Vagina (tissue), 2 donors: ENCODE data around the gene TRIM41. TPM values are rescaled to one million over a fixed set of nuclear protein-coding genes. Genes with fewer than 3 reads are reported as not detected.

Source experiments
- DNase-seq, 2 donors: peaks; one replicate each; pipeline ENCODE4 v3.0.0-alpha.2; 2017; ENCODE audit errors: extremely low spot score in 2 of 2
- H3K27ac ChIP-seq: fragments of 200-600 bp; sonication (generic); one replicate; pipeline ENCODE4 v1.5.1; 2019
- H3K27me3 ChIP-seq: fragments of 200-600 bp; sonication (generic); one replicate; pipeline ENCODE4 v1.5.1; 2019
- H3K36me3 ChIP-seq, 2 donors: fragments of 200-600 bp; sonication (generic); one replicate each; pipeline ENCODE4 v1.5.1; 2017 to 2019
- H3K4me1 ChIP-seq: fragments of 200-600 bp; sonication (generic); one replicate; pipeline ENCODE4 v1.5.1; 2019
- H3K4me3 ChIP-seq, 2 donors: fragments of 200-600 bp; sonication (generic); 1 replicate in 1 of 2; 2 replicates in 1 of 2; pipeline ENCODE4 v1.5.1; 2016 to 2019
- H3K9me3 ChIP-seq: fragments of 200-600 bp; sonication (generic); one replicate; pipeline ENCODE4 v1.5.1; 2019
- POLR2A ChIP-seq, 2 donors: fragments of 450-650 bp; IDR thresholded peaks; one replicate each; pipeline ENCODE4 v1.6.1; 2017; ENCODE audit warnings: antibody characterized with exemption in 2 of 2, mild to moderate bottlenecking in 2 of 2, moderate library complexity in 2 of 2
- POLR2AphosphoS5 ChIP-seq, 2 donors: sonication (generic); formaldehyde crosslinking; IDR thresholded peaks; one replicate each; pipeline ENCODE4 v1.9.0; 2017; ENCODE audit warnings: antibody characterized with exemption in 2 of 2, mild to moderate bottlenecking in 2 of 2, low read depth in 1 of 2; ENCODE audit not compliant: insufficient read depth in 1 of 2
- intact Hi-C: fragments of 100-400 bp; cut with DNase I; formaldehyde crosslinking; loops from one replicate; pipeline ENCODE4 v1.15.1; 2023
- total RNA-seq: library from RNA; depleted of rRNA; stranded (reverse); fragments of >200 nt; gene quantifications from one replicate; pipeline ENCODE4 v1.2.3, GENCODE V29; 2016
- TF ChIP-seq, protein P1 (sequence below), 3 experiments: fragments of 450-650 bp in 2 of 3; fragments of 200-600 bp in 1 of 3; sonication (generic) in 1 of 3; IDR thresholded peaks; one replicate each; pipeline ENCODE4 v1.5.1; 2017 to 2019; ENCODE audit warnings: antibody characterized with exemption in 3 of 3, mild to moderate bottlenecking in 2 of 3, moderate library complexity in 2 of 3

TRIM41 gene
- total RNA-seq, 1 donor from 2014 or later = 7.9 TPM

- no peaks in the 10 kb centered on the region for H3K9me3 ChIP-seq
- H3K27ac ChIP-seq = no peak overlapping the region
- H3K27me3 ChIP-seq = no peaks in the 10 kb centered on the region
- intact Hi-C loops = no loop called here
- H3K4me3 ChIP-seq = peak overlapping the region; percentile 46 to 65
- TF ChIP-seq POLR2AphosphoS5 (IDR thresholded peaks at IDR 0.05; ENCODE audit: insufficient read depth in 1 of 2, low read depth in 1 of 2) (no peak), POLR2A (IDR thresholded peaks at IDR 0.05) (no peak)
- TF ChIP-seq, protein P1, sequence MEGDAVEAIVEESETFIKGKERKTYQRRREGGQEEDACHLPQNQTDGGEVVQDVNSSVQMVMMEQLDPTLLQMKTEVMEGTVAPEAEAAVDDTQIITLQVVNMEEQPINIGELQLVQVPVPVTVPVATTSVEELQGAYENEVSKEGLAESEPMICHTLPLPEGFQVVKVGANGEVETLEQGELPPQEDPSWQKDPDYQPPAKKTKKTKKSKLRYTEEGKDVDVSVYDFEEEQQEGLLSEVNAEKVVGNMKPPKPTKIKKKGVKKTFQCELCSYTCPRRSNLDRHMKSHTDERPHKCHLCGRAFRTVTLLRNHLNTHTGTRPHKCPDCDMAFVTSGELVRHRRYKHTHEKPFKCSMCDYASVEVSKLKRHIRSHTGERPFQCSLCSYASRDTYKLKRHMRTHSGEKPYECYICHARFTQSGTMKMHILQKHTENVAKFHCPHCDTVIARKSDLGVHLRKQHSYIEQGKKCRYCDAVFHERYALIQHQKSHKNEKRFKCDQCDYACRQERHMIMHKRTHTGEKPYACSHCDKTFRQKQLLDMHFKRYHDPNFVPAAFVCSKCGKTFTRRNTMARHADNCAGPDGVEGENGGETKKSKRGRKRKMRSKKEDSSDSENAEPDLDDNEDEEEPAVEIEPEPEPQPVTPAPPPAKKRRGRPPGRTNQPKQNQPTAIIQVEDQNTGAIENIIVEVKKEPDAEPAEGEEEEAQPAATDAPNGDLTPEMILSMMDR (IDR thresholded peaks at IDR 0.05) = no peak
- no peak for DNase-seq
- H3K36me3 ChIP-seq = no peaks in the 10 kb centered on the region
- peaks cover 22% of the 10 kb centered on the region for H3K4me1 ChIP-seq
These were observed 6.8 kb upstream of the TRIM41 start for GRCh38 chr5:181215997-181216989.

- intact Hi-C loops = no loop called here
- Histone ChIP-seq H3K36me3 (no peaks in the 10 kb centered on the region), H3K4me3 (peak overlapping the region; percentile 46 to 65), H3K4me1 (peaks cover 22% of the 10 kb centered on the region), H3K27ac (peak overlapping the region; percentile 62), H3K9me3 (no peaks in the 10 kb centered on the region), H3K27me3 (no peaks in the 10 kb centered on the region)
- no peak for DNase-seq
- TF ChIP-seq POLR2A (IDR thresholded peaks at IDR 0.05) = no peak
- TF ChIP-seq, protein P1 (IDR thresholded peaks at IDR 0.05) = no peak
- TF ChIP-seq POLR2AphosphoS5 (IDR thresholded peaks at IDR 0.05; ENCODE audit: insufficient read depth in 1 of 2, low read depth in 1 of 2) = peak in 1 of 2 donors; percentile 49
These were observed 5.8 kb upstream of the TRIM41 start for GRCh38 chr5:181217111-181217802.

DNA sequence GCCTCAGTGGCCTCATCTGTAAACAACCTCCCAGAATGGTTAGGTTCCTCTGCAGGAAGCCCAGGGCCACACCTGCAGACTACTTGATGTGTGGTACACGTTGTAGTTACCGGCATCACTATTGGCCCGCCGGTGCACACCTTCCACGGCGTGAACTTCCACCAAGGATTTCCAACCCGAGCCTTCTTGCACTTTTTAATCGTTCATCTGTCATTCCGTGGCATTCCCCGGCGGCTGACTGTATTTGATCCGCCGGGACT, 5.3 kb upstream of the TRIM41 start:
- Histone ChIP-seq H3K36me3 (no peaks in the 10 kb centered on the region), H3K27ac (peak overlapping the region; percentile 62), H3K4me3 (peak overlapping the region; percentile 46 to 65), H3K4me1 (peaks cover 22% of the 10 kb centered on the region), H3K9me3 (no peaks in the 10 kb centered on the region), H3K27me3 (no peaks in the 10 kb centered on the region)
- DNase-seq = no peak
- intact Hi-C loops = no loop called here
- TF ChIP-seq, protein P1 (IDR thresholded peaks at IDR 0.05) = no peak
- TF ChIP-seq POLR2AphosphoS5 (IDR thresholded peaks at IDR 0.05; ENCODE audit: insufficient read depth in 1 of 2, low read depth in 1 of 2) (no peak), POLR2A (IDR thresholded peaks at IDR 0.05) (no peak)

GRCh38 chr5:181218795-181219124, 4.3 kb upstream of the TRIM41 start:
- H3K36me3 ChIP-seq = no peaks in the 10 kb centered on the region
- H3K4me1 ChIP-seq = peaks cover 23% of the 10 kb centered on the region
- H3K27ac ChIP-seq = peak overlapping the region; percentile 62
- TF ChIP-seq POLR2AphosphoS5 (IDR thresholded peaks at IDR 0.05; ENCODE audit: insufficient read depth in 1 of 2, low read depth in 1 of 2) (no peak), POLR2A (IDR thresholded peaks at IDR 0.05) (no peak)
- DNase-seq = no peak
- no peaks in the 10 kb centered on the region for H3K9me3 ChIP-seq
- H3K27me3 ChIP-seq = no peaks in the 10 kb centered on the region
- H3K4me3 ChIP-seq = peak overlapping the region; percentile 46 to 65
- intact Hi-C loops = no loop called here

DNA sequence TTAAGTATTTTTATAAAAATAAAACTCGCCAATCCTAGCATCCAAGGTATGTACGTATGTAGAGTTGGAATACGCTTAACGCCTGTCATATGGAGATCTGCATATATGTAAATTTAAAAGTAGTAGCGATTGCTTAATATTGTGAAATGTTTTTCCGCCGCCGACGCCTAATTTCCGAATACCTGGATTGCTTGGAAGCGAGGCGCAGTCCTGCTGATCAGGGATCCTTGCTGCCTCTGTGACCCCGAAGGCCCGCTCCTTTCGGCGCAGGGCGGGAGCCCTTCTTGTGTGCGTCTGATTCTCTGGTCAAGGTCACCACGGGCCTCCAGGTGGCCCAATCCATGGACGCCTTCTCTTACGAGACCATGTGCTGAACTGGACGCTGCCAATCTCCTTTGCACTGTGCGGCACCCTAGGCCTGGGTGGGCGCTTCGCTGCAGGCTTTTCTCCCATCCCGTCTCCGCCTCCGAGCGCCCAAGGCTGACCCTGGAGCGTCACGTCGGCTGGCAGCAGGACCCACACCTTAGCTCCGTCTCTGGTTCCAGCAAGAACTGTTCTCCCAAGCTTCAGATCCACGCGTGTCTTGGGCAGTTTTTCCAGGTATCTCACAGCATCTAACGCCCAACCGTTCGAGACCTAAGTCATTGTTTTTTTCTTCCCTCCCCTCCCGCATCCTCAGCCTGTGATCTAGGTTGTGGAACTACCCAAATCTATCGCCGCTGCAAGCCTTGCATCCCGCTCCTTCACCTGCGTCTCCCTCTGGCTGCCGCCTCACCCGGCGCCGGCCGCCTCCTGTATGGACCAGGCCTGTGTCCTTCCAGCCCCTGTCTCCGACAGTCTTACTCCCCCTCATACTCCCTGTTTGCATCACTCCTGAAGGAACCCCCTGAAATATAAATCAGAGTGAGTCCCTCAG, 3.6 kb upstream of the TRIM41 start:
- no peaks in the 10 kb centered on the region for H3K36me3 ChIP-seq
- H3K27ac ChIP-seq = no peak overlapping the region
- intact Hi-C loops = no loop called here
- TF ChIP-seq, protein P1 (IDR thresholded peaks at IDR 0.05) = no peak
- TF ChIP-seq POLR2AphosphoS5 (IDR thresholded peaks at IDR 0.05; ENCODE audit: insufficient read depth in 1 of 2, low read depth in 1 of 2) (no peak), POLR2A (IDR thresholded peaks at IDR 0.05) (no peak)
- H3K27me3 ChIP-seq = no peaks in the 10 kb centered on the region
- no peak overlapping the region for H3K4me3 ChIP-seq
- no peak for DNase-seq
- H3K4me1 ChIP-seq = peaks cover 31% of the 10 kb centered on the region
- H3K9me3 ChIP-seq = no peaks in the 10 kb centered on the region
